Measurements from ENCODE around the gene SHQ1.

The SHQ1 gene

GRCh38 chr3:72798552-72799195 is 49.6 kb downstream of the SHQ1 start:
- peak; percentile 65 for ATAC-seq
- TF ChIP-seq ARNTL (CRISPR knock-in tag; IDR thresholded peaks at IDR 0.05; ENCODE audit: borderline replicate concordance, low read depth) (no peak), ZFP30 (CRISPR knock-in tag; IDR thresholded peaks at IDR 0.05) (no peak), GLIS3 (CRISPR knock-in tag; IDR thresholded peaks at IDR 0.05) (no peak), PATZ1 (CRISPR knock-in tag; IDR thresholded peaks at IDR 0.05; ENCODE audit: borderline replicate concordance) (no peak), RARB (CRISPR knock-in tag; IDR thresholded peaks at IDR 0.05) (no peak), CSDC2 (CRISPR knock-in tag; IDR thresholded peaks at IDR 0.05) (no peak), TOX (CRISPR knock-in tag; IDR thresholded peaks at IDR 0.05; ENCODE audit: borderline replicate concordance) (no peak), TSHZ2 (CRISPR knock-in tag; IDR thresholded peaks at IDR 0.05) (no peak), SNAI2 (CRISPR knock-in tag; IDR thresholded peaks at IDR 0.05) (no peak), POU6F1 (CRISPR knock-in tag; IDR thresholded peaks at IDR 0.05; ENCODE audit: borderline replicate concordance, low read depth) (no peak), OSR1 (CRISPR knock-in tag; IDR thresholded peaks at IDR 0.05) (no peak), ZFP3 (CRISPR knock-in tag; IDR thresholded peaks at IDR 0.05) (no peak), TCF4 (CRISPR knock-in tag; IDR thresholded peaks at IDR 0.05; ENCODE audit: borderline replicate concordance) (no peak), ESRRG (CRISPR knock-in tag; IDR thresholded peaks at IDR 0.05) (no peak), ZNF70 (CRISPR knock-in tag; IDR thresholded peaks at IDR 0.05) (no peak), BACH2 (CRISPR knock-in tag; IDR thresholded peaks at IDR 0.05; ENCODE audit: borderline replicate concordance) (no peak), ZC3H10 (CRISPR knock-in tag; IDR thresholded peaks at IDR 0.05) (no peak), PPARA (CRISPR knock-in tag; IDR thresholded peaks at IDR 0.05; ENCODE audit: borderline replicate concordance) (no peak)

GRCh38 chr3:72797773-72798543 is 50.3 kb downstream of the SHQ1 start:
- peak; percentile 83 for ATAC-seq
- TF ChIP-seq ZFP30 (CRISPR knock-in tag; IDR thresholded peaks at IDR 0.05) (no peak), PATZ1 (CRISPR knock-in tag; IDR thresholded peaks at IDR 0.05; ENCODE audit: borderline replicate concordance) (no peak), ZC3H10 (CRISPR knock-in tag; IDR thresholded peaks at IDR 0.05) (no peak), OSR1 (CRISPR knock-in tag; IDR thresholded peaks at IDR 0.05) (no peak), TSHZ2 (CRISPR knock-in tag; IDR thresholded peaks at IDR 0.05) (peak; percentile 53; the same call in 1 of the 2 replicates), POU6F1 (CRISPR knock-in tag; IDR thresholded peaks at IDR 0.05; ENCODE audit: borderline replicate concordance, low read depth) (no peak), ZFP3 (CRISPR knock-in tag; IDR thresholded peaks at IDR 0.05) (no peak)

Measured in SK-N-SH treated with all-trans-retinoic acid at 6 μM for 48 hours (cell line).